GM19351 (cell line): ENCODE results near the gene KCNMB4.

Experiments
- ATAC-seq: cut with Tn5 transposase; IDR thresholded peaks from one replicate; pipeline ENCODE4 v1.9.1; 2021; ENCODE audit warnings: mild to moderate bottlenecking, moderate library complexity; ENCODE audit not compliant: unreplicated experiment

The KCNMB4 gene, protein sequence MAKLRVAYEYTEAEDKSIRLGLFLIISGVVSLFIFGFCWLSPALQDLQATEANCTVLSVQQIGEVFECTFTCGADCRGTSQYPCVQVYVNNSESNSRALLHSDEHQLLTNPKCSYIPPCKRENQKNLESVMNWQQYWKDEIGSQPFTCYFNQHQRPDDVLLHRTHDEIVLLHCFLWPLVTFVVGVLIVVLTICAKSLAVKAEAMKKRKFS

DNA sequence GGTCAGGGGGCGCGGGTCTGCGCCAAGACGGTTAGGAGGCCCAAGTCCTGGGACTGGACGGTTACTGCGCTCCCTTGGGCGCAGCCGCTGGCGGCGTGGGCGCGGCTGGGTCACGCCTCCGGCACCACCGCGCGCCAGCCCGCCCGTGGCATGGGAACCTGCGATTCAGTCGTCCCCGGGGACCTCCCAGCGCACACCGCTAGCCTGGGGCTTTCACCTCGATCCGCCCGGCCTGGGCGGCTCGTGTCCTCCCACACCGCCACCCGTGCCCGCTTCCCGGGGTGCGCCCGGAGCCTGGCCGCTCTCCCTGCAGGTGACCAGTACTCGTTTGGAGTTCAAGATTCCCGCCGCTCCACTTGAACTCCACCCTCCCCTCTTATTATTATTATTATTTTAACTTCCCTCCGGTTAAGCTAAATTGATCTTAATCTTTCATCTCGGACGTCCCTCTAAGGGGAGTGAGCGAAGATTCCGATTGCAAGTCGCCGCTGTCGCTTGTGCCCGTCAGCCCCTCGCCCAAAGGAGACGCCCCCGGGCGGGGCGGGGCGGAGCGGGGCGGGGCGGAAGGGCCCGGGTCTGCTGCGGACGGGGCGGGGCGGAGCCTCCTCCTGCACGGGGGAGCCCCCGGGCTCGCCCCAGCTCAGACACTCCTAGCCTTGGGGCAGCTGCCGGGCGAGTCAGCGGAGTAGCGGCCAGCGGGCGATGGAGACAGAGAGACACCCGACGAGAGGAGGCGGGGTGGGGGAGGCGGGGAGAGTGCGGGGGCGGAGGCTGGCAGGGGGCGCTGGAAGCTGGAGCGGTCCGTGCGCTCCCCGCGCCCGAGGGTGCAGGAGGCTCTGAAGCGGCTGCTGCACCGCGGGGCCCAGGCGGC, at the start of gene KCNMB4:
Gene KCNMB4 (plus strand): TSS at position 643 of the 871 bp plus-strand sequence. CDS start 445 bp downstream, outside the sequence.
- peak; percentile 76 for ATAC-seq

DNA sequence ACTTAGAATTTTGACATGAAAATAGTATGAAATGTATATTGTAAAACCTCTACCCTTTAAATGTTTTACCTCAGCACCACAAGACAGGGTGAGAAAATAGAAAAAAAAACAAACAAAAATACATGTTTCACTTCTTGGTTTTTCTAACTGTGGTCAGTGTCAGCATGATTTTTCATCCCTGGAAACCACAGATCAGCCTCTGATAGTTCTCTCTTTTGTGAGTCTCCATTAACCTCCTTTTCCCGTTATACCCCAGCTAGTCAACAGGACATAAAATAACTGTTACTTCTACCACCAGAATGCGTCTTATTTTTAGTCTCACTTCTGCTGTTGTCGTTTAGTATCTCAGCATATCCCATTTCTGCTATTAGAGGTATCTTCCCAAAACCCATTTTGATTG, 48.3 kb upstream of the KCNMB4 start:
- peak; percentile 94 for ATAC-seq

DNA sequence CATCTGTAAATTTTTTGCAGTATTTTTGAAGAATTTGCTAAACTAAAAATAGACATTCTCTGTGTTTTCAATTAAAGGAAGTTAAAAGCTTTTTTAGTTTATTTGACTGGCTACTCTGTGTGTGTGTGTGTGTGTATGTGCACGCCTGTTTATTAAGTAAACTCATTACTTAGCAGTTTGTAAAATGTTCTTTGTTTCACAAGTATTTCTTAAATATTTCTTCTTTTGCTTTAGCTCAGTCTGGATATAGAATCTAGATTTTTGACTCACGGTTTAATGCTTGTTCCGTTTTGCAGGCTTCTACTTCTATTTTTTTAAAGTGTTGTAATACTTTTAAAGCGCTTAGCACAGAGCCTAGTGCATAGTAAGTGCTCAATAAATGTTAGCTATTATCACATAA, 46.5 kb upstream of the KCNMB4 start:
- no peak for ATAC-seq

DNA sequence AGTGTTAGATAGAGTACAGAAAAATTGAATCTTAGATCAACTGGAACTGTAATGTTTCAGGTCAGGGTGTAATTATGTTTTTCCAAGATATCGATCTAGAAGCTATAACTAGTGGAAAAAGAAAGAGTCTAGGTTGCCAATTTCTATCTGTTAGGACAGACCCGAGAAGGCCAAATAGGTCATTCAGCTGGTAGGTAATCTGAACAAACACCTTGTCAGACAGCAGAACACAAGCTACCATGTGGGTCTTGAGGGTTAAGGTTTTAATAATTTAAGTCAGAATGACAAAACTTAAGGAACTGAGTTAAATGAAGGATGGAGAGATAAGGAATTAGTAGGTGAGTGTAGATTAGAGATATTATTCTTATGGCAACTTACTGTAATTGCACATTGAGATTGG, 44.9 kb upstream of the KCNMB4 start:
- no peak for ATAC-seq

DNA sequence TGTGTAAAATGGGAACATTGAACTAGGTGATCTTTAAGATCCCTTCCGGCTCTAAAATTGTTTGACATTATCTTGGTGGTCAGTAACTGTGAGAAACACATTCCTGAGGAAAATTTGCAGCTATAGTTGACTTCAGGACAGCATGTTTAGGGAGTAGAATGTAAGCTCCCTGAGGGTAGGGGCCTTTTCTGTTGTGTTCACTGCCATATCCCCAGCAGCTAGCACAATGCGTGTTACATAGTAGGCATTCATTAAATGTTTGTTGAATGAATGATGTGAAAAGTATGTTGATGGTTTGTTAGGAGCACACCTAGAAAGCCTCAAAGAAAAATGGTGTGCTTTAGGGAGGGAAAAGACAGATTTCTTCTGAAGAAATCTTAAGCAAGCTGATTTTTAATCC, 38.5 kb upstream of the KCNMB4 start:
- ATAC-seq = no peak

DNA sequence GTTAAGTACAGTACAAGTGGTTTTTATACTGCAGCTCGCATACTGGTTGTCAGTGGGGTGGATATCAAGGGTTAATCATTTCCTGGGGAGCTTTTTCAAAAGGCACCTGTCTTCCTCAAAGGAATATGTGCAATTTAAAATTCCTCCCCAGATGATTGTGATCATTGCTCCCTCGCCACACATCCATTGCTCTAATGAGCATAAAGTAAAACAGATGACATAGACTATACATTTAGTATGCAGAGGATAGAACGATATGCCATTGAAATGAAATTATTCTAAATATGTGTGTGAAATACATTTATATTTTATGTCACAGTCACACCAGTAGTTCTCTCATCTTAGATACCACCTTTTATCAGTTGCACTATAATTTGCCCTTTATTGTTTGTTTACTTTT, 36.4 kb upstream of the KCNMB4 start:
- no peak for ATAC-seq

DNA sequence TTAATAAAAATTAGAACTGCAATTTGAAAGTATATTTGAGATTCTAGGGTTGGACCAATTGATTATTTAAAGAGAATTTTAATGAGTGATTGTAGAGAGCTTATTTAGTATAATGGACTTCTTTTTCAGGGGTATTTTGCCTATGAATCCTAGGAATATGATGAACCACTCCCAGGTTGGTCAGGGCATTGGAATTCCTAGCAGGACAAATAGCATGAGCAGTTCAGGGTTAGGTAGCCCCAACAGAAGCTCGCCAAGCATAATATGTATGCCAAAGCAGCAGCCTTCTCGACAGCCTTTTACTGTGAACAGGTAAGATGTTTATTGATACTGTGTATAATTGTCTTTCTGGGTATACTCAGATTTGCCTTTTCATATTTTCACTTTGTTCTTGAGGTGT, 35.9 kb upstream of the KCNMB4 start:
- ATAC-seq = no peak

DNA sequence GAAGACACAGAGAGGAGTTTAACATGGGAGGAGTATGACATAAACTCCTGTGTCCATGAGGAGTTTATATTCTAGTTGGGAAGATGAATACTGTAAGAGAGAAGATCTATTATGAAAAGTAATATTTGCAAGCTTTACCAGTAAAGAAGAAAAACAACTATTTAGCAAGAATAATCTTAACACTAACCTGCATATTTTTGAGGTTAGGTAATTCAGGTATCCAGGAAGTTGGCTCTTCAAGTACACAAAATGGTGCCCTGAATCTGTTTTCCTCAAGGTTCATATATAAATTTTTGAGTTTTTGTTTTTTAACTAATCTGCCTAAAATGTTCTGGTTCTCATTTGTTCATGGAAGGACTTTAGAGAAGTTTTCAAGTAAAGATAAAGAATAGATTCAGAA, 33.9 kb upstream of the KCNMB4 start:
- no peak for ATAC-seq

DNA sequence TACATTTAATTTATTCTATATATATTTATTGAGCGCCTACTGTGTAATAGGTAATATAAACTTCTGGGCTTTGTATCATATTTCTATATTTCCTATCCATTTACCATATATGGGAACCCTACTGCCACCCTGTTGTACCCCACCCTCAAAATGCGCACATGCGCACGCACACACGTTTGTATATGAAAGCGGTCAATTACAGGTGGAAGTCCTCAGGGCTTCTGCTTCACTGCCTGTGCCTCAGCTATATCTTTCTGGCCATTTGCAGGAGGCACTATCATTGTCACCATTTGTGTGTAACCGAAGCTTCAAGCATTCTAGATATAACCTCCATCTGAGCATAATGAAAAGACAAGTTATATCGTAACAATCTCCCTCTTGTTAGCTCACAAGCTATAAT, 31.3 kb upstream of the KCNMB4 start:
- ATAC-seq = no peak

DNA sequence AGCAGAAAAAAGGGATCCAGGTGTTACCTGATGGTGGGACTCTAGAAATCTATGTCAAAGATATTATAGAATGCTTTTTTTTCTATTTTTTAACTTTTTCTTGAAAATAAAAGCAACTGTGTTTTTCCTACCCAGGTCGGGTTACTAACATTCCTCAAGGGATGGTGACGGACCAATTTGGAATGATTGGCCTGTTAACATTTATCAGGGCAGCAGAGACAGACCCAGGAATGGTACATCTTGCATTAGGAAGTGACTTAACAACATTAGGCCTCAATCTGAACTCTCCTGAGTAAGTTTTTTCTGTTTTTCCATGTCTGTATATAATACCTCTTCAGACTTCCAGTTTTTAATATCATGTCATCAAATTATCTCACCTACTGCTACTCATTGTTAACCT, 27.6 kb upstream of the KCNMB4 start:
- ATAC-seq = no peak

DNA sequence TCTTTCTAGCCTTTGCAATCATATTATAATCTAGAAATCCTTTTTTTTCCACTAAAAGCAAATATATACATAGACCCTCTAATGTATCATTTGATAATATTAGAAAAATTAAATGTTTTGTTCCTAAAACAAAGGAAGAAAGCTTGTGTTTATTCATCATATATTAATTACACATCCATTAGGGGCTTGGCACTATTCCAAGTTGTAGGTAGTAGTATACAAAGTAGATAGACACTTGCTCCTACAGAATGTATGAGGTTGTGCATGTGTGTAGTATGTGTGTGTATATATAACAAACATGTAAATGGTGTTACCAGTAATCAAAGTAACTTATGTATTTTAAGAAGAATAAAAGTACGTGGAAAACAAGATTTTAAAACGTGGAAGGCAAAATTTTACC, 15.0 kb upstream of the KCNMB4 start:
- ATAC-seq = no peak

DNA sequence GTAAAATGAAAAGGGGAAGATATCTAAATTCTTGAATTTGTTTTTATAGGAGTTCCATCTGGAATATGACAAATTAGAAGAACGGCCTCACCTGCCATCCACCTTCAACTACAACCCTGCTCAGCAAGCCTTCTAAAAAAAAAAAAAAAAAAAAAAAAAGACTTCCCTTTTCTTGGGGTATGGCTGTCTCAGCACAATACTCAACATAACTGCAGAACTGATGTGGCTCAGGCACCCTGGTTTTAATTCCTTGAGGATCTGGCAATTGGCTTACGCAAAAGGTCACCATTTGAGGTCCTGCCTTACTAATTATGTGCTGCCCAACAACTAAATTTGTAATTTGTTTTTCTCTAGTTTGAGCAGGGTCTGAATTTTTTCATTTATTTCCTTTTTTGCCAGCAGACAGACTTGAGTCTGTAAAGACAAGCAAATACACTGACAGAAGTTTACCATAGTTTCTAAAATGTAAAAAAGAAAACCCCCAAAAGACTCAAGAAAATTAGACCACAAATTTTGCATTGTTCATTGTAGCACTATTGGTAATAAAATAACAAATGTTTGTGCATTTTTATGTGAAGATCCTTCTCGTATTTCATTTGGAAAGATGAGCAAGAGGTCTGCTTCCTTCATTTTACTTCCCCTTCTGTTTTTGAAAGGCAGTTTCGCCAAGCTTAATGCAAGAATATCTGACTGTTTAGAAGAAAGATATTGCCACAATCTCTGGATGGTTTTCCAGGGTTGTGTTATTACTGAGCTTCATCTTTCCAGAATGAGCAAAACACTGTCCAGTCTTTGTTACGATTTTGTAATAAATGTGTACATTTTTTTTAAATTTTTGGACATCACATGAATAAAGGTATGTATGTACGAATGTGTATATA, 12.1 kb upstream of the KCNMB4 start:
- ATAC-seq = no peak

DNA sequence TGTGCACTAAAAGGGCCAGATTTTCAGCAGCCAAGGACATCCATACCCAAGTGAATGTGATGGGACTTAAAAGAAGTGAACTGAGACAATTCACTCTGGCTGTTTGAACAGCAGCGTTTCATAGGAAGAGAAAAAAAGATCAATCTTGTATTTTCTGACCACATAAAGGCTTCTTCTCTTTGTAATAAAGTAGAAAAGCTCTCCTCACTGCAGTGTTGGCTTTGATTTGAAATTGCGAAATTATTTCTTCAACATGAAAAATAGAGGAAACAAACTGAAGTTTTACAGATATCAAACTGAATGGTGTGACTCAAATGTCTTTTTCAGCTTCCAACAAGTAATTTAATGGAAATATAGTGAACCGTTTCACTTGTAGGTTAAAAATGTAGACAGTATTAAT, 11.3 kb upstream of the KCNMB4 start:
- no peak for ATAC-seq

DNA sequence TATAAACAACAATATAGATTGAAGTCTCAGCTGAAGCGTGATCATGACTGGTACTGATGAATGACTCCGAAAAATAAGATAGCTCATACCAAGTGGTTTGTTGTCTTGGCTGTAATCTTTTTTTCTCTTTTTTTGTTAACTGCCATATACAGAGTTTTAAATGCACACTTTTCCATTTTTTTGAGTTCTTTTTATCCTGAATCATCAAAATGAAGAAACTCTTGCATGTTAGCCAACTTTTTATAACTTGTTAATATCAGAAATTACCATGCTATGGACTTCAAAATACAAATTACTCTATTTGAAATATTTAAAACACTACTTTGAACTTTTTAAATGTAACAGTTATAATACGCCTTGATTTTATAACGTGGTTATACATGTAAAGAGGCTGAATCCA, 10.1 kb upstream of the KCNMB4 start:
- no peak for ATAC-seq

DNA sequence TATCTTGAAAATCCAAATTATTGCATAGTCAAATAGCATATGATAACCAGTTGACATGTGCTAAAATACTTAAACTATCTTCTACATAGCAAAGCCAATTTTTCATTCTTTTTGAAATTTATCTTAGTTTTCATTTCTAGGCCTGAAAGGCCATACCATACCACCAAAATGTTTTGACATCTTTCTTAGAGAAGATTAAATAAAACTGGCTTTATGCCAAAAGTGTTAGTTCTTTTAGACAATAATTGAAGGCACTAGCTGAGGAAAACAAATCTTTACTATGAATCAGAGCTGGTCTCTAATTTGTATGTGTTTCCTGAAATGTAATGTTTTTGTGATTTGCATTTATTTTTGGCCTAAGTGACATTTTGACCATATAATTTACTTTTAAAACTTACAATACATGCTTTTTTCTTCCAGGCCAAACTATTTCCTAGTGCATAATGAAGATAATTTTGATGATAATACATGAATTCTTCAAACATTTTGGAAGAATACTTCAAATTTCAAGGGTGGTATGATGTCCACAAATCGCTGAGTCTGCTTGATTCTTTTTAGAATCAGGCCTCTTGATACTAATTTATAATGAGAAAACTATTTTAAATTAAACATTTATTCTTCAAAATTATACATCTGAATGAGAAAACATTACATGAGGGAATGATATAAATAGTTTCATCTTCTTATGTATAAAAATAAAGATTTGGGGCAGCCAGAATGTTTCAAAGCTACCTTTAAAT, 6.5 kb upstream of the KCNMB4 start:
- ATAC-seq = no peak

DNA sequence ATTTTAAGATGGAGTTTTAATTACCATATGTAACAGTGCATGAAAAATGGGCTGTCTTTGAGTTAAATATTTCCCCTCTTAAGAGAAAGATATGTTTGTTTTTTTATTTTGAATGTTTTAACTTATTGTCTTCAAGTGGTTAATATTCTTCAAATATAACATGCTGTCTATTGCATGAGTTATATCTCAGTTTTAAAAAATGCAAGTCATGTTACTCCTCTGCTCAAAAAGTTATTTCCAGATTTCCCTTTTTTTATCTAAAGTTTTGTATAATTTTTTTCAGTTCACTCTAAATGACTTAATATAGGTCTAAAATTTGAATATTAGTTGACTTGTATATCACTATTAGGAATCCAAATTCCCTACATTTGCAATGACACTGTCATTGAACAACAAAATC, 5.9 kb upstream of the KCNMB4 start:
- ATAC-seq = no peak

DNA sequence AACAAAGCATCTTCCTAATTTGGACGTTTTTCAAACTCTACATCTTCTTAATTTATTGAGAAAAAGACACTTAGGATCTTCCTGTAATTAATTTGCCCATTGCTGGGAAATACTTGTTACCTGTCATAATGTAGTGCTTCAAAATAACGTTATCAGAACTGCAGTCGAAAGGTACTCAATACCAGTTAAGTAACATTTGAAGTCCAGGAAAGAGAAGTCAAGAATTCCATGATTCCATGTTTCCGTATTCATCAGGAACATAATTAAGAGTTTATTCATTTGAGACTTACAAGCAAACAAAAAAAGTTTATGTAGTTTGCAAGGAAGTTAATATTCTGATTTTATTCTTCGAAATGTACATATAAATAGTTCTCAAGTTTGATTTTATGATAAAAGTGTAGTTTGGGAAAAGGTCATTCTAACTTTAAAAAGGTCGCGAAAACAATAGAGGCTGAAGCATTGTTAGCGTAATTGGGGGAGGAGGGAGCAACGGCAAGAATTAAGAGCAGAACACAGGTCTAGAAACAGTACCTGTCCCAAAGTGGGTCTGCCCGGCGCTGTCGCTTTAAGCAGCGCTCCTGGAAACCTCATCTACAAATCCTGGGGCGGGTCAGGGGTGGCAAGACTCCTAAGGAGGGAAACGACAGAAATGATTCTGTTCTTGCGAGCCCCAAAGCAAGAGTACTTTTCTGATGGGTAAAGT, 1.2 kb upstream of the KCNMB4 start:
- no peak for ATAC-seq

DNA sequence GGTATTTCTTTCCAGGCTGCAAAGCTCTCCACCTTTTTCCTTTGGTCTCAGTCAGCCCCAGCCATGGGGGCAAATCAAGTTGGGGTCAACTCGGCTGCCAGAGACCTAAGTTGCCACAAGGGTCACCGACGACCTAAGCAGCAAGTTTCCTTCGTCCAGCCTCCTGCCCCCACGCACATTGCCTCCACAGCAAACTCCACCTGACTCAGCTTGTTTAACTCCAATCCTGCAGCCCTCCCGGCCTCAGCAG, 767 bp upstream of the KCNMB4 start:
- ATAC-seq = no peak

DNA sequence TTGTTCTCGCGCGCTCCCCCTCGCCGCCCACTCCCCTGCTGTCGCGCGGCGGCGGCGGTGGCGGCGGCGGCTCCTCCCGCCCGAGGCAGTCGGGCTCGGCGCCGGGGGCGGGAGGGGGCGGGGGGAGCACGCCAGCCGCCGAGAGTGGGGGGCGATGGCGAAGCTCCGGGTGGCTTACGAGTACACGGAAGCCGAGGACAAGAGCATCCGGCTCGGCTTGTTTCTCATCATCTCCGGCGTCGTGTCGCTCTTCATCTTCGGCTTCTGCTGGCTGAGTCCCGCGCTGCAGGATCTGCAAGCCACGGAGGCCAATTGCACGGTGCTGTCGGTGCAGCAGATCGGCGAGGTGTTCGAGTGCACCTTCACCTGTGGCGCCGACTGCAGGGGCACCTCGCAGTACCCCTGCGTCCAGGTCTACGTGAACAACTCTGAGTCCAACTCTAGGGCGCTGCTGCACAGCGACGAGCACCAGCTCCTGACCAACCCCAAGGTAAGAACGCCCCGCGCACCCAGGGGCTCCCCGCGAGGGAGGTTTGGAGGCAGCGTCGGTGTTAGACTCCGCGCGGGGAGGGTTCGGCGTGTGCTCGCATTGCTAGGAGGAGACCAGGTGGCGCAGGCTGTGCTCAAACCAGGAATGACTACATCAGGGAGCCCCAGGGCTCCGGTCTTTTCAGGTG, 629 bp downstream of the KCNMB4 start:
- peak; percentile 49 for ATAC-seq
